ENCODE data around the gene MLF2. TPM values are rescaled to one million over a fixed set of nuclear protein-coding genes. Genes with fewer than 3 reads are reported as not detected.

The MLF2 gene
- total RNA-seq, 4 donors from 2014 or later = 158 to 170 (median 162) TPM

DNA sequence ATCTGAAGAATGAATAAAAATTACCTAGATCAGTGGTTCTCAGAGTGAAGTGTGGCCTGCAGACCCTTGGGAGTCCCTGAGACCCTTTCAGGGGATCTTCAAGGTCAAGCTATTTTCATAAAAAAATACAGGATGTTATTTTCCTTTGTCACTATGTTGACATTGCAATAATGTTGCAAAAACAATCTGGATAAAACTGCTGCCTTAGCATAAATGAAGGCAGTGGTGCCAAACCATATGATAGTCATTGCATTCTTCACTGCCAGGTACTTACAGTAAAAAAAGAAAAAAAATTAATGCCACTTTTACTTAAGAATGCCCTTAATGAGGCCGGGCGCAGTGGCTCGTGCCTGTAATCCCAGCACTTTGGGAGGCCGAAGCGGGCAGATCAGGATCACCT, 34.4 kb upstream of the MLF2 start:
- TF ChIP-seq, protein P1, sequence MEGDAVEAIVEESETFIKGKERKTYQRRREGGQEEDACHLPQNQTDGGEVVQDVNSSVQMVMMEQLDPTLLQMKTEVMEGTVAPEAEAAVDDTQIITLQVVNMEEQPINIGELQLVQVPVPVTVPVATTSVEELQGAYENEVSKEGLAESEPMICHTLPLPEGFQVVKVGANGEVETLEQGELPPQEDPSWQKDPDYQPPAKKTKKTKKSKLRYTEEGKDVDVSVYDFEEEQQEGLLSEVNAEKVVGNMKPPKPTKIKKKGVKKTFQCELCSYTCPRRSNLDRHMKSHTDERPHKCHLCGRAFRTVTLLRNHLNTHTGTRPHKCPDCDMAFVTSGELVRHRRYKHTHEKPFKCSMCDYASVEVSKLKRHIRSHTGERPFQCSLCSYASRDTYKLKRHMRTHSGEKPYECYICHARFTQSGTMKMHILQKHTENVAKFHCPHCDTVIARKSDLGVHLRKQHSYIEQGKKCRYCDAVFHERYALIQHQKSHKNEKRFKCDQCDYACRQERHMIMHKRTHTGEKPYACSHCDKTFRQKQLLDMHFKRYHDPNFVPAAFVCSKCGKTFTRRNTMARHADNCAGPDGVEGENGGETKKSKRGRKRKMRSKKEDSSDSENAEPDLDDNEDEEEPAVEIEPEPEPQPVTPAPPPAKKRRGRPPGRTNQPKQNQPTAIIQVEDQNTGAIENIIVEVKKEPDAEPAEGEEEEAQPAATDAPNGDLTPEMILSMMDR (IDR thresholded peaks at IDR 0.05) = no peak
- no peak for TF ChIP-seq POLR2A (IDR thresholded peaks at IDR 0.05)
- no peak overlapping the region for H3K27ac ChIP-seq
- DNase-seq = no peak
- WGBS, 2 donors = 88 to 90% methylated on average over 5 of the region's 5 CpGs
- H3K9me3 ChIP-seq = no peaks in the 10 kb centered on the region
- intact Hi-C loops (cut with DNase I) = no loop called here
- H3K27me3 ChIP-seq = no peaks in the 10 kb centered on the region
- peaks cover 0 to 8% (median 0%) of the 10 kb centered on the region in 3 donors for H3K4me1 ChIP-seq
- H3K36me3 ChIP-seq = no peaks in the 10 kb centered on the region
- no peak overlapping the region for H3K4me3 ChIP-seq

GRCh38 chr12:6786416-6787094, 33.6 kb upstream of the MLF2 start:
- TF ChIP-seq POLR2A (IDR thresholded peaks at IDR 0.05) = no peak
- TF ChIP-seq, protein P1 (IDR thresholded peaks at IDR 0.05) = no peak
- DNase-seq = no peak
- Histone ChIP-seq H3K4me3 (no peak overlapping the region), H3K4me1 (peaks cover 0 to 8% (median 0%) of the 10 kb centered on the region in 3 donors), H3K27me3 (no peaks in the 10 kb centered on the region), H3K27ac (no peak overlapping the region), H3K9me3 (no peaks in the 10 kb centered on the region), H3K36me3 (no peaks in the 10 kb centered on the region)
- 72 to 79% methylated on average over 9 of the region's 9 CpGs for WGBS, 2 donors
- intact Hi-C loops (cut with DNase I) = no loop called here

- DNase-seq = no peak
- intact Hi-C loops (cut with DNase I) = no loop called here
- TF ChIP-seq POLR2A (IDR thresholded peaks at IDR 0.05) = no peak
- TF ChIP-seq, protein P1 (IDR thresholded peaks at IDR 0.05) = no peak
Measured at GRCh38 chr12:6784761-6785160, 31.8 kb upstream of the MLF2 start.

DNA sequence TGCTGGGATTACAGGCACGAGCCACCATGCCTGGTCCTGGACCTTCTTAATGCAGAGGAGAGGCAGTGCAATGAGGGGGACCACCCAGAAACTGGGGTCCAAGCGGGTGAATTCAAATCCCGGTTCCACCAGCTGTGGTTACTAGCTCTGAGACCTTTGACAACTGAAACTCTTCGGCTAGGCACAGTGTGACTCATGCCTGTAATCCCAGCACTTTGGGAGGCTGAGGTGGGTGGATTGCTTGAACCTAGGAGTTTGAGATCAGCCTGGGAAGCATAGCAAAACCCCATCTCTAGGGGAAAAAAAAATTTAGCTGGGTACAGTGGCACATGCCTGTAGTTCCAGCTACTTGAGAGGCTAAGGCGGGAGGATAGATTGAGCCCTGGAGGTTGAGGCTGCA, 31.4 kb upstream of the MLF2 start:
- WGBS, 2 donors = 41 to 56% methylated on average over 5 of the region's 5 CpGs
- Histone ChIP-seq H3K27me3 (no peaks in the 10 kb centered on the region), H3K4me1 (peaks cover 0 to 10% (median 0%) of the 10 kb centered on the region in 3 donors), H3K4me3 (no peak overlapping the region), H3K27ac (no peak overlapping the region), H3K36me3 (no peaks in the 10 kb centered on the region), H3K9me3 (no peaks in the 10 kb centered on the region)
- intact Hi-C loops (cut with DNase I) = no loop called here
- DNase-seq = no peak
- no peak for TF ChIP-seq POLR2A (IDR thresholded peaks at IDR 0.05)
- TF ChIP-seq, protein P1 (IDR thresholded peaks at IDR 0.05) = no peak

More at GRCh38 chr12:6784761-6785160, 31.8 kb upstream of the MLF2 start:
- no peak overlapping the region for H3K4me3 ChIP-seq
- 64 to 67% methylated on average over 5 of the region's 5 CpGs for WGBS, 2 donors
- no peaks in the 10 kb centered on the region for H3K36me3 ChIP-seq
- H3K27me3 ChIP-seq = no peaks in the 10 kb centered on the region
- H3K9me3 ChIP-seq = no peaks in the 10 kb centered on the region
- peaks cover 0 to 8% (median 0%) of the 10 kb centered on the region in 3 donors for H3K4me1 ChIP-seq
- no peak overlapping the region for H3K27ac ChIP-seq

GRCh38 chr12:6783828-6784227, 30.9 kb upstream of the MLF2 start:
- no peak overlapping the region for H3K27ac ChIP-seq
- DNase-seq = no peak
- H3K27me3 ChIP-seq = no peaks in the 10 kb centered on the region
- H3K4me3 ChIP-seq = no peak overlapping the region
- 81 to 93% methylated on average over 3 to 9 of the region's 9 CpGs for WGBS, 2 donors
- intact Hi-C loops (cut with DNase I) = no loop called here
- no peaks in the 10 kb centered on the region for H3K36me3 ChIP-seq
- TF ChIP-seq POLR2A (IDR thresholded peaks at IDR 0.05) = no peak
- TF ChIP-seq, protein P1 (IDR thresholded peaks at IDR 0.05) = no peak
- H3K9me3 ChIP-seq = no peaks in the 10 kb centered on the region
- H3K4me1 ChIP-seq = peaks cover 0 to 10% (median 0%) of the 10 kb centered on the region in 3 donors
